ENCODE results near the gene GPRC5D.

- no peak for TF ChIP-seq CTCF (IDR thresholded peaks at IDR 0.05)
- TF ChIP-seq POLR2A (IDR thresholded peaks at IDR 0.05), result no peak
- TF ChIP-seq POLR2AphosphoS5 (IDR thresholded peaks at IDR 0.05), result no peak
- TF ChIP-seq EP300 (IDR thresholded peaks at IDR 0.05), result no peak
Observed at GRCh38 chr12:12973019-12973418, 21.0 kb upstream of the GPRC5D start.
